ENCODE measurements around the gene CBX5. TPM values are rescaled to one million over a fixed set of nuclear protein-coding genes. Genes with fewer than 3 reads are reported as not detected.

Gene CBX5
- total RNA-seq, 2 experiments from 2014 or later, result 38.8 to 38.9 TPM

DNA sequence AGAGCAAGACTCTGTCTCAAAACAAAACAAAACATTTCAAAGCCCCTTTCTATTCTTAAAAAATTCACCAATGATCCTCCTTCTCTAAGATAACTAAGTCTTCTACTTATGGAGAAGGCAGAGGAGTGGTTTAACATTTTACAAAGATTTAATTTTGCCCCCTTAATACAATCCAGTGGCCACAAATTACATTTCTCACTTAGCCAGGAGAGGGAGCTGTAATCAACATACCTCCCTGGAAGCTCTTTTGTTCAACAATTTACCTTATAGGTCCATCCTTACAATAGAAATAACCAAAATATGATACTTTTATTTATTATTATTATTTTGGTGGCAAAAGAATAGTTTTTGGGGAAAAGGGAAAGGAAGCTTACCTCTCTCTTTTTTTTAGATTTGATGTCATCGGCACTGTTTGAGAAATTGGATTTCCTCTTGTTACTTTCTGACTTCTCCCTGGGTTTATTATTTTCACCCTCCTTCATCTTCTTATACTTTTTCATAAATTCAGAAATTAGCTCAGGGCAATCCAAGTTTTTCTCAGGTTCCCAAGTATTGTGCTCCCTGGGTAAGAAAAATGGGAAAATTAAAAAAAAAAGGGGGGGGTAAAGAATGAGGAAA is 28.1 kb downstream of the CBX5 start:
- POLR2A ChIA-PET, result interaction anchor here (0.8 to 3.7 kb wide), 8 partner anchors 29 to 245 kb away, joined by 3 to 29 read pairs (median 3); partner anchors contain the start of genes CBX5, COPZ1, HNRNPA1 and NCKAP1L
- H3K4me1 ChIP-seq (ENCODE audit: insufficient read depth, low read length), result no peaks in the 10 kb centered on the region
- ATAC-seq (ENCODE audit: poor library complexity) (peak; percentile 69), DNase-seq (peak in 5 of 14 experiments; percentile 3 to 69 (median 58))
- no peaks in the 10 kb centered on the region for H3K9me3 Mint-ChIP-seq
- H3K36me3 ChIP-seq (ENCODE audit: insufficient read depth, low read length), result peaks cover 28% of the 10 kb centered on the region
- no peak overlapping the region for H3K4me3 Mint-ChIP-seq
- peaks cover 68% of the 10 kb centered on the region for H3K36me3 Mint-ChIP-seq (ENCODE audit: low read depth)
- H3K27me3 ChIP-seq (ENCODE audit: control insufficient read depth in 1 of 2, insufficient read depth in 2 of 2, low read length in 2 of 2), result no peaks in the 10 kb centered on the region
- H3K27me3 Mint-ChIP-seq, result no peaks in the 10 kb centered on the region
- intact Hi-C loops (cut with DNase I, micrococcal nuclease), result loop anchor here (2.0 kb wide), 4 partner anchors 27 to 117 kb away; no protein-coding TSS in a partner anchor
- peaks cover 18% of the 10 kb centered on the region for H3K4me1 Mint-ChIP-seq (ENCODE audit: low read depth)
- H3K27ac Mint-ChIP-seq, result no peak overlapping the region
- CTCF ChIA-PET, result interaction anchor here (0.6 to 2.2 kb wide), 18 partner anchors 9 to 1031 kb away, joined by 3 to 13 read pairs (median 4); partner anchors contain the start of genes COPZ1 and HNRNPA1
- TF ChIP-seq, protein P1, sequence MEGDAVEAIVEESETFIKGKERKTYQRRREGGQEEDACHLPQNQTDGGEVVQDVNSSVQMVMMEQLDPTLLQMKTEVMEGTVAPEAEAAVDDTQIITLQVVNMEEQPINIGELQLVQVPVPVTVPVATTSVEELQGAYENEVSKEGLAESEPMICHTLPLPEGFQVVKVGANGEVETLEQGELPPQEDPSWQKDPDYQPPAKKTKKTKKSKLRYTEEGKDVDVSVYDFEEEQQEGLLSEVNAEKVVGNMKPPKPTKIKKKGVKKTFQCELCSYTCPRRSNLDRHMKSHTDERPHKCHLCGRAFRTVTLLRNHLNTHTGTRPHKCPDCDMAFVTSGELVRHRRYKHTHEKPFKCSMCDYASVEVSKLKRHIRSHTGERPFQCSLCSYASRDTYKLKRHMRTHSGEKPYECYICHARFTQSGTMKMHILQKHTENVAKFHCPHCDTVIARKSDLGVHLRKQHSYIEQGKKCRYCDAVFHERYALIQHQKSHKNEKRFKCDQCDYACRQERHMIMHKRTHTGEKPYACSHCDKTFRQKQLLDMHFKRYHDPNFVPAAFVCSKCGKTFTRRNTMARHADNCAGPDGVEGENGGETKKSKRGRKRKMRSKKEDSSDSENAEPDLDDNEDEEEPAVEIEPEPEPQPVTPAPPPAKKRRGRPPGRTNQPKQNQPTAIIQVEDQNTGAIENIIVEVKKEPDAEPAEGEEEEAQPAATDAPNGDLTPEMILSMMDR (IDR thresholded peaks at IDR 0.05), result peak; percentile 74
- H3K27ac ChIP-seq (ENCODE audit: low read depth in 1 of 2, low read length in 2 of 2), result no peak overlapping the region
- no peak overlapping the region for H3K4me3 ChIP-seq (ENCODE audit: low read length)
- H3K9me3 ChIP-seq (ENCODE audit: control insufficient read depth in 1 of 2, insufficient read depth in 1 of 2, low read length in 2 of 2), result no peaks in the 10 kb centered on the region

GRCh38 chr12:54249489-54249888 is 30.4 kb downstream of the CBX5 start:
- Mint-ChIP-seq H3K27ac (peak overlapping the region; percentile 73), H3K27me3 (no peaks in the 10 kb centered on the region), H3K9me3 (no peaks in the 10 kb centered on the region), H3K4me1 (ENCODE audit: low read depth) (peaks cover 18% of the 10 kb centered on the region), H3K4me3 (no peak overlapping the region), H3K36me3 (ENCODE audit: low read depth) (peaks cover 69% of the 10 kb centered on the region)
- TF ChIP-seq, protein P1 (IDR thresholded peaks at IDR 0.05), result no peak
- ChIA-PET POLR2A (interaction anchor here (1.4 kb wide), 1 partner anchor 9 kb away, joined by 4 read pairs; no protein-coding TSS in a partner anchor), CTCF (no interaction called here)
- Histone ChIP-seq H3K9me3 (ENCODE audit: control insufficient read depth in 1 of 2, insufficient read depth in 1 of 2, low read length in 2 of 2) (no peaks in the 10 kb centered on the region), H3K4me1 (ENCODE audit: insufficient read depth, low read length) (no peaks in the 10 kb centered on the region), H3K36me3 (ENCODE audit: insufficient read depth, low read length) (peaks cover 33% of the 10 kb centered on the region), H3K4me3 (ENCODE audit: low read length) (no peak overlapping the region), H3K27ac (ENCODE audit: low read depth in 1 of 2, low read length in 2 of 2) (no peak overlapping the region), H3K27me3 (ENCODE audit: control insufficient read depth in 1 of 2, insufficient read depth in 2 of 2, low read length in 2 of 2) (no peaks in the 10 kb centered on the region)
- ATAC-seq (ENCODE audit: poor library complexity) (peak; percentile 37), DNase-seq (no peak)
- intact Hi-C loops (cut with DNase I, micrococcal nuclease), result no loop called here

DNA sequence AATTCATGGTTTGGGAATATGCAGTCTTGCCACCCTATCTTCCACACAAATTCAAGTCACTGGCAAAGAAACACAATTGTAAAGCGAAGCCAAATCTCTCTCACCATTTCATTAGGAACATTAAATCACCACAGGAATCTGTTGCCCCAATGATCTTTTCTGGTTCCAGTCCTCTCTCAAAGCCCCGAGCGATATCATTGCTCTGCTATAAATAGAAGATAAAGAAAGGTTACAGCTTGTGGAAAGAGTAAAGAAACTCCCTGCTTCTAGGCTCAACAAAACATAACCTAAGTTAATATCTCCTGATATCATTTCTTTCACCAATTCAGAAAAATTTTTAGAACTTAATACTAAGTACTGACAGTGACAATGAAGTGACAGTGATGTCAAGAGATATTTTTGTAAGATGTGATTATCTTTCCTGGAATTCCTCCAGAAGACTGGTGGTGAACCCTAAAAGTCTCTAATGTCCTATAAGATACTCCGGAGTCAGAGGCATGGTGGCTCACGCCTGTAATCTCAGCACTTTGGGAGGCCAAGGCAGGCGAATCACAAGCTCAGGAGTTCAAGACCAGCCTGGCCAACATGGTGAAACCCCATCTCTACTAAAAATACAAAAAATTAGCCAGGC is 33.8 kb downstream of the CBX5 start:
- H3K4me1 Mint-ChIP-seq (ENCODE audit: low read depth), result peaks cover 13% of the 10 kb centered on the region
- DNase-seq (no peak), ATAC-seq (ENCODE audit: poor library complexity) (no peak)
- Histone ChIP-seq H3K4me1 (ENCODE audit: insufficient read depth, low read length) (no peaks in the 10 kb centered on the region), H3K9me3 (ENCODE audit: control insufficient read depth in 1 of 2, insufficient read depth in 1 of 2, low read length in 2 of 2) (no peaks in the 10 kb centered on the region), H3K4me3 (ENCODE audit: low read length) (no peak overlapping the region), H3K36me3 (ENCODE audit: insufficient read depth, low read length) (peaks cover 50% of the 10 kb centered on the region), H3K27ac (ENCODE audit: low read depth in 1 of 2, low read length in 2 of 2) (no peak overlapping the region), H3K27me3 (ENCODE audit: control insufficient read depth in 1 of 2, insufficient read depth in 2 of 2, low read length in 2 of 2) (no peaks in the 10 kb centered on the region)
- H3K4me3 Mint-ChIP-seq, result no peak overlapping the region
- no peaks in the 10 kb centered on the region for H3K27me3 Mint-ChIP-seq
- H3K27ac Mint-ChIP-seq, result no peak overlapping the region
- intact Hi-C loops (cut with DNase I, micrococcal nuclease), result no loop called here
- POLR2A ChIA-PET, result no interaction called here
- H3K9me3 Mint-ChIP-seq, result no peaks in the 10 kb centered on the region
- TF ChIP-seq, protein P1 (IDR thresholded peaks at IDR 0.05), result no peak
- H3K36me3 Mint-ChIP-seq (ENCODE audit: low read depth), result peaks cover 72% of the 10 kb centered on the region
- CTCF ChIA-PET, result interaction anchor here (1.4 kb wide), 1 partner anchor 133 kb away, joined by 3 read pairs; no protein-coding TSS in a partner anchor
